Thoracic aorta (tissue), 2 donors: Measurements from ENCODE around the gene CNTNAP2. TPM values are rescaled to one million over a fixed set of nuclear protein-coding genes. Genes with fewer than 3 reads are reported as not detected.

Source experiments
- ATAC-seq: fragments of 150-250 bp; one replicate; pipeline ENCODE4 v1.8.0; 2017; ENCODE audit warnings: low read depth; ENCODE audit not compliant: insufficient number of reproducible peaks, low FRiP score
- DNase-seq: peaks from one replicate; pipeline ENCODE4 v3.0.0-alpha.2; 2020; ENCODE audit warnings: low spot score
- H3K27ac ChIP-seq, 2 donors: fragments of 200-600 bp; sonication (generic); 1 replicate in 1 of 2; 2 replicates in 1 of 2; pipeline ENCODE4 v1.5.1; 2016; ENCODE audit warnings: mild to moderate bottlenecking in 2 of 2, moderate library complexity in 2 of 2
- H3K27me3 ChIP-seq: fragments of 200-600 bp; sonication (generic); replicated peaks from 2 replicates; pipeline ENCODE4 v1.6.0; 2016; ENCODE audit warnings: mild to moderate bottlenecking; ENCODE audit not compliant: insufficient read depth
- H3K36me3 ChIP-seq: fragments of 200-600 bp; sonication (generic); one replicate; pipeline ENCODE4 v1.5.1; 2016
- H3K4me1 ChIP-seq, 2 donors: fragments of 200-600 bp; sonication (generic); 1 replicate in 1 of 2; 2 replicates in 1 of 2; pipeline versions ENCODE4 v1.5.1 to v1.6.0; 2016; ENCODE audit warnings: low read depth in 2 of 2, mild to moderate bottlenecking in 1 of 2; ENCODE audit not compliant: control insufficient read depth in 1 of 2
- H3K4me3 ChIP-seq: fragments of 200-600 bp; sonication (generic); 2 replicates; pipeline ENCODE4 v1.5.1; 2016; ENCODE audit warnings: mild to moderate bottlenecking
- H3K9me3 ChIP-seq: fragments of 200-600 bp; sonication (generic); 2 replicates; pipeline ENCODE4 v1.5.1; 2016
- total RNA-seq, 2 donors: library from RNA; depleted of rRNA; stranded (reverse); fragments of >200 nt; gene quantifications; one replicate each; pipeline versions ENCODE4 v1.1.0 to v1.2.3, GENCODE V29; 2016
- TF ChIP-seq, protein P1 (sequence below): fragments of 200-600 bp; sonication (generic); IDR thresholded peaks from one replicate; pipeline ENCODE4 v1.5.1; 2019; ENCODE audit warnings: antibody characterized with exemption

The CNTNAP2 gene
- total RNA-seq, 2 donors from 2014 or later: not detected

DNA sequence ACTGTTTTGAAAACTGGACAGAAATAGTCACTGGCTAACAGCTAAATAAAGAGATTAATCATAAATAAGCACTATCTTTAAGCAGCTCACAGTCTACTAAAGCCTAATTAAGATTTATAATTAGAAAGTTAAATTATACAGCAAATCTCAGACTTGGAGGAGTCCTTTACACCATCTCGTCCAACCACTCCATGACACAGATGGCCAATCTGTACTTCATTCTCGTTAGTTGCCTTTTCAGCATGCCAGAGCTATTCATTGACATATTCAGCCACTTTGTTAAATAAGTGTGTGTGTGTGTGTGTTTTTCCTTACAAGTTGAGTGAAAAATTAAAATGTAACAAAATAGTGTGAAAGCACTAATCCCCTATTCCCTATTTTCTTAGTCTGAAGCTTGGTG, 1066.7 kb downstream of the CNTNAP2 start:
- TF ChIP-seq, protein P1, sequence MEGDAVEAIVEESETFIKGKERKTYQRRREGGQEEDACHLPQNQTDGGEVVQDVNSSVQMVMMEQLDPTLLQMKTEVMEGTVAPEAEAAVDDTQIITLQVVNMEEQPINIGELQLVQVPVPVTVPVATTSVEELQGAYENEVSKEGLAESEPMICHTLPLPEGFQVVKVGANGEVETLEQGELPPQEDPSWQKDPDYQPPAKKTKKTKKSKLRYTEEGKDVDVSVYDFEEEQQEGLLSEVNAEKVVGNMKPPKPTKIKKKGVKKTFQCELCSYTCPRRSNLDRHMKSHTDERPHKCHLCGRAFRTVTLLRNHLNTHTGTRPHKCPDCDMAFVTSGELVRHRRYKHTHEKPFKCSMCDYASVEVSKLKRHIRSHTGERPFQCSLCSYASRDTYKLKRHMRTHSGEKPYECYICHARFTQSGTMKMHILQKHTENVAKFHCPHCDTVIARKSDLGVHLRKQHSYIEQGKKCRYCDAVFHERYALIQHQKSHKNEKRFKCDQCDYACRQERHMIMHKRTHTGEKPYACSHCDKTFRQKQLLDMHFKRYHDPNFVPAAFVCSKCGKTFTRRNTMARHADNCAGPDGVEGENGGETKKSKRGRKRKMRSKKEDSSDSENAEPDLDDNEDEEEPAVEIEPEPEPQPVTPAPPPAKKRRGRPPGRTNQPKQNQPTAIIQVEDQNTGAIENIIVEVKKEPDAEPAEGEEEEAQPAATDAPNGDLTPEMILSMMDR: no peak
- Histone ChIP-seq H3K36me3 (no peaks in the 10 kb centered on the region), H3K4me3 (no peak overlapping the region), H3K27me3 (no peaks in the 10 kb centered on the region), H3K9me3 (no peaks in the 10 kb centered on the region), H3K27ac (no peak overlapping the region), H3K4me1 (no peaks in the 10 kb centered on the region)
- DNase-seq (no peak), ATAC-seq (no peak)

GRCh38 chr7:147188467-147188866, 1071.9 kb downstream of the CNTNAP2 start:
- DNase-seq (no peak), ATAC-seq (no peak)
- Histone ChIP-seq H3K4me3 (no peak overlapping the region), H3K27ac (no peak overlapping the region), H3K9me3 (no peaks in the 10 kb centered on the region), H3K36me3 (no peaks in the 10 kb centered on the region), H3K4me1 (no peaks in the 10 kb centered on the region), H3K27me3 (no peaks in the 10 kb centered on the region)
- TF ChIP-seq, protein P1: no peak

DNA sequence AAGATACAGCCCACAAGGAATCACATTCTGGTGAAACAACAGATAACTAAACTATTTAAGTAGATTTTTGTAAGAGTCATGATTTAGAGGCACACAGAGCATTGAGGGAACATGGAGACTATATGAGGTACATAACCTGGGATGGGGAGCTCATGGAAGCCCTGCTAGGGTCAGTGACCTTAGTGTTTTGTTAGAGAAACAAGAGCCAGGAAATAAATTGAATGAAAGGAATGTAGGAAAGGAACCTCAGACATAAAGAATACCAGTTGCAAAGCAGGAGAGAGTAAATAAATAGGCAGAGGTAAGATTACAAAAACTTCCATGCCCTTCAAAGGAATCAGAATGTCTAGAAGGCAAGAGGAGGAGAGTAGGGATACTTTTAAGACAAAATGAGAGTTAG, 1076.9 kb downstream of the CNTNAP2 start:
- no peaks in the 10 kb centered on the region for H3K27me3 ChIP-seq

DNA sequence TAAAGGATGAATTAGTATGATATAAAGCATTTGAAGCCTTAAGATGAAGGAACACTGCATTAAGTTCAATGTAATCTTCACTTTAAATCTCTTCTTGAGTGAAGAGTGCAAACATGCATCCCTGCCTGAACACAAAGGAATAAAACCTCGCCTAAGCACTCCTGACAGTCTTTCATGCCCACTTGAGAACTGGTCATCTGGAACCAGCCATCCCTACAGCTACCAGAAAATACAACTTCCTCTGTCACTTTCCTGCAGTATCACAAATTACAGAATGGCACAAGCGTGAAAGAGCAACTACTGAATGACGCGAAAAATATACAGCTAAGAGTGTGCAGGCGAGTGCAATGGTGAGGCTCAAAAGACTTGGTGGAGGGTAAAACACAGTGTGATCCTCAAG, 1079.9 kb downstream of the CNTNAP2 start:
- no peaks in the 10 kb centered on the region for H3K27me3 ChIP-seq
- H3K36me3 ChIP-seq: no peaks in the 10 kb centered on the region
- no peak overlapping the region for H3K27ac ChIP-seq
- DNase-seq: no peak
- no peaks in the 10 kb centered on the region for H3K9me3 ChIP-seq
- TF ChIP-seq, protein P1: no peak
- H3K4me3 ChIP-seq: no peak overlapping the region
- H3K4me1 ChIP-seq: no peaks in the 10 kb centered on the region
- no peak for ATAC-seq

More for the DNA sequence above, 1076.9 kb downstream of the CNTNAP2 start:
- Histone ChIP-seq H3K9me3 (no peaks in the 10 kb centered on the region), H3K36me3 (no peaks in the 10 kb centered on the region), H3K4me1 (no peaks in the 10 kb centered on the region), H3K27ac (no peak overlapping the region), H3K4me3 (no peak overlapping the region)
- DNase-seq: no peak
- TF ChIP-seq, protein P1: no peak
- no peak for ATAC-seq

DNA sequence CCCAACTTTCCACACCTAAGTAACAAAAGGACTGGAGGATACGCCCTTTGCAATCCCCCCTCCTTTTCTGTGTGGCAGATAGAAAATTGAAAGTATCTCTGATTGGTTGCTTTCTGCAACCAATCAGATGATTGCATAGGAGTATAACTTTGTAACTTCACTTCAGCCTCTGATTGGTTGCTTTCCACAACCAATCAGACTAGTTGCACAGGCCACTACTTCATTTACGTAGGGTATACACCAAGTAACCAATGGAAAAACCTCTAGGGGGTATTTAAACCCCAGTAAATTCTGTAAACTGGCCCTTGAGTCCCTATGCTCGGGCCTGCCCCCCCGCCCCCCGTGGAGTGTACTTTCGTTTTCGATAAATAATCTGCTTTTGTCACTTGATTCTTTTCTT, 1080.4 kb downstream of the CNTNAP2 start:
- H3K36me3 ChIP-seq: no peaks in the 10 kb centered on the region
- no peak overlapping the region for H3K4me3 ChIP-seq
- no peaks in the 10 kb centered on the region for H3K27me3 ChIP-seq
- no peak overlapping the region for H3K27ac ChIP-seq
- ATAC-seq: no peak
- TF ChIP-seq, protein P1: no peak
- no peaks in the 10 kb centered on the region for H3K9me3 ChIP-seq
- no peak for DNase-seq
- H3K4me1 ChIP-seq: no peaks in the 10 kb centered on the region
